GM12873 (cell line): ENCODE data around the gene KCND3.

ENCODE experiments used
- TF ChIP-seq, protein P1 (sequence below): IDR thresholded peaks from 2 replicates; pipeline ENCODE4 v1.5.1; 2012; ENCODE audit warnings: low read depth, mild to moderate bottlenecking, moderate library complexity, low read length, control low read depth; ENCODE audit not compliant: insufficient read depth; ENCODE audit errors: missing control alignments

The KCND3 gene

DNA sequence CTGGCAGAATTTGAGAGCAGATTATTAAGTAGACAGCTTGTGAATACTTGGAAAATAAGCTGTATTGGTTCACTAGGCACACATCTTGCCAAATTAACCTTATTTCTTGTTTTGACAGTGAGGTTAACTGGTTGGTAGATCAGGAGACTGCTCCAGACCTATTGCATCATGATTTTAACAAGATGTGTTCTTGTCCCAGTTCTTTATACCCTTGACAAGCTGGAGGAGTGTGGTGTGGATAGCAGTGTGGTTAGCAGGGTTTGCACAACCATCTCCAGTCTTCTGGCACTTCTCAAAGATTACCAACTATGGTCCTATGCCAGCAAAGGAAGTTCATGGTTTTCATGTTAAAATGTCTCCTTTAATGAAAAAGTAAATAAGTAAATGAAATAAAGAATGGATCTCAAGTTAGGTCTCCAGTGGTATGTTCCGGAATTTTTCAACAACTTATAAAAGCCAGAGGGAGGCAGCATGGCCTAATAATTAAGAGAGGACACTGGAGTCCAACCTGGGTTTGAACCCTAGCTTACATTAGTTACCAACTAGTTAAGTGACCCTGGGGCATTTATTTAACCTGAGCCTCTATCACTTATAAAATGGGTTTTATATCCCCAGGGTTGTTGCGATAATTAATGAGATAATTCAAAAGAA lies 199.7 kb downstream of the KCND3 start:
- TF ChIP-seq, protein P1, sequence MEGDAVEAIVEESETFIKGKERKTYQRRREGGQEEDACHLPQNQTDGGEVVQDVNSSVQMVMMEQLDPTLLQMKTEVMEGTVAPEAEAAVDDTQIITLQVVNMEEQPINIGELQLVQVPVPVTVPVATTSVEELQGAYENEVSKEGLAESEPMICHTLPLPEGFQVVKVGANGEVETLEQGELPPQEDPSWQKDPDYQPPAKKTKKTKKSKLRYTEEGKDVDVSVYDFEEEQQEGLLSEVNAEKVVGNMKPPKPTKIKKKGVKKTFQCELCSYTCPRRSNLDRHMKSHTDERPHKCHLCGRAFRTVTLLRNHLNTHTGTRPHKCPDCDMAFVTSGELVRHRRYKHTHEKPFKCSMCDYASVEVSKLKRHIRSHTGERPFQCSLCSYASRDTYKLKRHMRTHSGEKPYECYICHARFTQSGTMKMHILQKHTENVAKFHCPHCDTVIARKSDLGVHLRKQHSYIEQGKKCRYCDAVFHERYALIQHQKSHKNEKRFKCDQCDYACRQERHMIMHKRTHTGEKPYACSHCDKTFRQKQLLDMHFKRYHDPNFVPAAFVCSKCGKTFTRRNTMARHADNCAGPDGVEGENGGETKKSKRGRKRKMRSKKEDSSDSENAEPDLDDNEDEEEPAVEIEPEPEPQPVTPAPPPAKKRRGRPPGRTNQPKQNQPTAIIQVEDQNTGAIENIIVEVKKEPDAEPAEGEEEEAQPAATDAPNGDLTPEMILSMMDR, result no peak

DNA sequence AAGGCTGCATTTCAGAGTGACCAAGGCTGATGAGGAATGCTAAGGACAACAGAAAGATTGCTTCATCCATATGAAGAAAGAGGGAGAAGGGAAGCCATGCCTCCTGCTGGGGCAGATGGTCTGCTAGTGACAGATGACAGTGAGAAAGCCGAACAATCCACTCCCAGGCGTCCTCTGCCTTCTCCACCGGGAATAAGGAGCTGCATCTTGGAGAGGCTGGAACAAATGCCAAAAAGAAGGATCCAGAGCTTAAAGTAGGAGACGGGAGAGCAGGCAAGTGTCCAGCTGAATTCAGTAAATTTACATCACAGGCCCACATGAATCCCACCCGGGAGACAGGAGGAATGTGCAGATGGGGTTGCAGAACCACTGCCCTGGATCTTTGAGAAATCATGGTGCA lies 200.3 kb downstream of the KCND3 start:
- TF ChIP-seq, protein P1, result no peak

GRCh38 chr1:111786669-111787207 lies 202.7 kb downstream of the KCND3 start:
- TF ChIP-seq, protein P1, result no peak

GRCh38 chr1:111784273-111784901 lies 205.1 kb downstream of the KCND3 start:
- TF ChIP-seq, protein P1, result no peak

DNA sequence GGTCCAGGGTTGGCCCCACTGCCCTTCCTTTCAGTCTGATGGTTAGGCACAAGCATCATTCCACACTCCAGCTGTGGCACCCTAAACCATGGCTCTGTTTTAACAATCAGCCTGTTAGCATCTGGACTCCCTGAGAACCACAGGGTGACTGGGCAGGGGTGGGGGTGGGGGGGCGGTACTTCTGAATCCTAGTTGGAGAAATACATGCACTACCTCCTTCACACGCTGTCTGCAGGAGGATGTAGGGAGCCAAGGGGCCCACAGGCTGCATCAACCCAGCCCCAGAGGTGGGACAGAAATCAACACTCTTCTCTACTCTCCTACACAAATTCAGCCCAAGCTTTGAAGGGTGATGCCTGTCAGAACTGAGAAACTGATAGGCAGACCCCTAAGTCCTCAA lies 209.9 kb downstream of the KCND3 start:
- TF ChIP-seq, protein P1, result no peak

- TF ChIP-seq, protein P1, result no peak
Observed at GRCh38 chr1:111778541-111779051, 210.9 kb downstream of the KCND3 start.

DNA sequence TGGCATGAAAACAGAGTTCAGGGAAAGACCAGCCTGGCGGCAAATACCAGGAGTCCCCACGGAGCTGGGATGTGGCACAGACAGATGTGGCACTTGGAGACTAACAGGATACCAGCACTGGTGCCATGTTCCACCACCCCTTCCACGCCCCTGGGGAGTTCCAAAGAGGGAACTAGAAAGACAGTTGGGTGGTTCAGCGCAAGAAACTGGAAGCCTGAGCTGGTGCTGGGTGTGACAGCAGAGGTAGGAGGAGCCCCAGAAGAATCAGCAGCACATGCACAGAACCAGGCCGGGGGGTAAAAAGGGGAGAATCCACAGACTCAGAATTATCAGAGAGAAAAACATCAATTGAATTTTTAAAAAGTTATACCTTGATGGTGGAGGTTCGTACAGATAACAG lies 211.4 kb downstream of the KCND3 start:
- TF ChIP-seq, protein P1, result no peak
